ENCODE data around the gene ZIC1.

- TF ChIP-seq BACH2 (CRISPR knock-in tag; IDR thresholded peaks at IDR 0.05; ENCODE audit: borderline replicate concordance) (no peak), ISL1 (CRISPR knock-in tag; IDR thresholded peaks at IDR 0.05) (no peak), TCF4 (CRISPR knock-in tag; IDR thresholded peaks at IDR 0.05; ENCODE audit: borderline replicate concordance) (no peak), CSDC2 (CRISPR knock-in tag; IDR thresholded peaks at IDR 0.05) (no peak), ESRRG (CRISPR knock-in tag; IDR thresholded peaks at IDR 0.05) (no peak), CREB5 (CRISPR knock-in tag; IDR thresholded peaks at IDR 0.05; ENCODE audit: low read depth) (no peak), ZC3H10 (CRISPR knock-in tag; IDR thresholded peaks at IDR 0.05) (no peak), RARB (CRISPR knock-in tag; IDR thresholded peaks at IDR 0.05) (no peak), ZNF8 (CRISPR knock-in tag; IDR thresholded peaks at IDR 0.05) (no peak), TSHZ2 (CRISPR knock-in tag; IDR thresholded peaks at IDR 0.05) (no peak), PATZ1 (CRISPR knock-in tag; IDR thresholded peaks at IDR 0.05; ENCODE audit: borderline replicate concordance) (no peak), ZFP3 (CRISPR knock-in tag; IDR thresholded peaks at IDR 0.05) (no peak)
These were observed 15.8 kb upstream of the ZIC1 start for GRCh38 chr3:147393261-147393942.
